ENCODE measurements around the gene ZNF543. TPM values are rescaled to one million over a fixed set of nuclear protein-coding genes. Genes with fewer than 3 reads are reported as not detected.

The ZNF543 gene
- total and polyA plus RNA-seq, 2 of the 13 experiments (the other 11 are each of a cell fraction or from before 2014, with no cell fraction given), result 2.1 to 8.9 TPM

DNA sequence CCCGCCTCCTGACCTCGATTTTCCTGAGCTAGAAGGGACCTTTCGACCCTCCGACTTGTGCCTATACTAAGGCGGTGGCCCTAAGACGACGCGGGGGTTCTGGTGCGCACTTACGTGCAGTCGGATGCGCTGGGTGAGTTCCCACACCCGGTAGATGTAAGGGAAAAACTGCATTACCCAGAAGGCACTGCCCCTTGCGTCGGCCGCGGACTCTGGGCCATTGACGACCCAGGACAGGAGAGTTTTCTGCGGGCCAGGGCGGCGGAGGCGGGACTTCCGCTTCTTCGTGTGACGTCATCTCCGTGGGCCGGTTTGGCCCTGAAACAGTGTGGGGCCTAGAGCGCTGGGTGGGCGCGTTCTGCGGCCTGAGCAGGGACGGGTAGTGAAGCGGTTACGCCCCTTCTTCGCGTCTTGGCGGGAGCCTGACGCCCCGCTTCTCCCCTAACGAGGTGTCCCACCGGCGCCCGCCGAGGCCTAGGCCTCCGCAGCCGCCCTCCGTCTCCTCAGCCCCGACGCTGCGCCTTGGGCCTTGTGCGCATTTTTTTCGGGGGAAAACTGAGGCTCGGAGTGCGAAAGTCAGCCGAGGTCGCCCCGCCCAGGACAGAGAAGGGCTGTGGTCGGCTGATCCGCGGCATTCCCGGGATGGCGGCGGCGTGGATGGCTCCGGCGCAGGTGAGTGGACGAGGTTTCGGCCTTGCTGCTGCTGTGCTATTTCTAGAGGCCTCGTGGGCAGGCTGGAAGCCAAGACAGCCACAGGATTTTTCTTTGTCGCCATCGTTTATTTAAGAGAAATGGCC is 39.9 kb upstream of the ZNF543 start, which contains the start of gene ZNF460 (continued):
- TF ChIP-seq, protein P1, sequence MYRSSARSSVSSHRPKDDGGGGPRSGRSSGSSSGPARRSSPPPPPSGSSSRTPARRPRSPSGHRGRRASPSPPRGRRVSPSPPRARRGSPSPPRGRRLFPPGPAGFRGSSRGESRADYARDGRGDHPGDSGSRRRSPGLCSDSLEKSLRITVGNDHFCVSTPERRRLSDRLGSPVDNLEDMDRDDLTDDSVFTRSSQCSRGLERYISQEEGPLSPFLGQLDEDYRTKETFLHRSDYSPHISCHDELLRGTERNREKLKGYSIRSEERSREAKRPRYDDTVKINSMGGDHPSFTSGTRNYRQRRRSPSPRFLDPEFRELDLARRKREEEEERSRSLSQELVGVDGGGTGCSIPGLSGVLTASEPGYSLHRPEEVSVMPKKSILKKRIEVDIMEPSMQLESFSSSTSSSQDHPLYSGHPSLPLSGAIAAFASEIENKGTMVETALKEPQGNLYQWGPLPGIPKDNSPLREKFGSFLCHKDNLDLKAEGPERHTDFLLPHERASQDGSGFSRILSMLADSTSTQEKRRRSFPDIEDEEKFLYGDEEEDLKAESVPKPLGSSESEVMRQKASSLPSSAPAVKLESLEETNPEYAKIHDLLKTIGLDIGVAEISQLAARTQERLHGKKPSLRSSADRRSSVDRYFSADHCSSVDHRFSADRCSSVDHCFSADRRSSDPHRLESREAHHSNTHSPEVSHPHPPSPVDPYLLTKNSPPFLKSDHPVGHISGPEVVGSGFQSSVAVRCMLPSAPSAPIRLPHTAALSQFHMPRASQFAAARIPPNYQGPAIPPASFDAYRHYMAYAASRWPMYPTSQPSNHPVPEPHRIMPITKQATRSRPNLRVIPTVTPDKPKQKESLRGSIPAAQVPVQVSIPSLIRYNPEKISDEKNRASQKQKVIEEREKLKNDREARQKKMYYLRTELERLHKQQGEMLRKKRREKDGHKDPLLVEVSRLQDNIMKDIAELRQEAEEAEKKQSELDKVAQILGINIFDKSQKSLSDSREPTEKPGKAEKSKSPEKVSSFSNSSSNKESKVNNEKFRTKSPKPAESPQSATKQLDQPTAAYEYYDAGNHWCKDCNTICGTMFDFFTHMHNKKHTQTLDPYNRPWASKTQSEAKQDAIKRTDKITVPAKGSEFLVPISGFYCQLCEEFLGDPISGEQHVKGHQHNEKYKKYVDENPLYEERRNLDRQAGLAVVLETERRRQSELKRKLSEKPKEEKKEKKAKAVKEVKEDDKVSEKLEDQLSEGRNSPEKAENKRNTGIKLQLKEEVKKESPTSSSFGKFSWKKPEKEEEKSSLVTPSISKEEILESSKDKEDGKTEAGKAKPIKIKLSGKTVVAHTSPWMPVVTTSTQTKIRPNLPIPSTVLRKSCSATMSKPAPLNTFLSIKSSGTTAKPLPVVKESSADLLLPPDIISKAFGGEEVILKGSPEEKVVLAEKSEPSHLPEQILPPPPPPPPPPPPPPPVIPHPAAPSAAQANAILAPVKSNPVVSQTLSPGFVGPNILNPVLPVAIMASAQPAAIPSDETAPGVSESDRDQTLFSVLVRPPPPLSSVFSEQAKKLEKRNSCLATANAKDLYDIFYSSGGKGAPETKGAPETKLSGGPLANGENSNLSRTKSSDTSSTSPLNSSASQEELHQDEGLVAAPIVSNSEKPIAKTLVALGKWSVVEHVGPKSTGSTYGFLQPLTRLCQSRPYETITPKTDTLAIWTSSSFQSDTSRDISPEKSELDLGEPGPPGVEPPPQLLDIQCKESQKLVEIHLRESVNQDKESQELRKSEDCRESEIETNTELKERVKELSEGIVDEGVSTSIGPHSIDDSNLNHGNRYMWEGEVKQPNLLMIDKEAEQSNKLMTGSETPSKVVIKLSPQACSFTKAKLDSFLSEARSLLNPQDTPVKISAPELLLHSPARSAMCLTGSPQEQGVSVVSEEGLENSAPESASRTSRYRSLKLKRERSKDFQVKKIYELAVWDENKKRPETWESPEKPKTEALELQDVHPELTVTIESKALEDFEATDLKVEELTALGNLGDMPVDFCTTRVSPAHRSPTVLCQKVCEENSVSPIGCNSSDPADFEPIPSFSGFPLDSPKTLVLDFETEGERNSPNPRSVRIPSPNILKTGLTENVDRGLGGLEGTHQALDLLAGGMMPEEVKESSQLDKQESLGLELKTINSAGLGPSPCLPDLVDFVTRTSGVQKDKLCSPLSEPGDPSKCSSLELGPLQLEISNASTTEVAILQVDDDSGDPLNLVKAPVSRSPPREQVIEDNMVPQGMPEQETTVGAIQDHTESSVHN (CRISPR knock-in tag; IDR thresholded peaks at IDR 0.05), result peak; percentile 48; the same call in 1 of the 2 replicates
- TF ChIP-seq ZNF737 (CRISPR knock-in tag; IDR thresholded peaks at IDR 0.05; ENCODE audit: borderline replicate concordance) (no peak), TEAD3 (CRISPR knock-in tag; optimal IDR thresholded peaks at IDR 0.05; ENCODE audit: borderline replicate concordance) (peak; percentile 70), EP300 (IDR thresholded peaks at IDR 0.05; ENCODE audit: low read depth in 2 of 2, low read length in 2 of 2) (0 out of 4 replicates have a peak, but pooled peaks of 1 of the 2 experiments have one; percentile 19), EP300 (CRISPR knock-in tag; IDR thresholded peaks at IDR 0.05; ENCODE audit: borderline replicate concordance) (no peak), FIP1L1 (IDR thresholded peaks at IDR 0.05; ENCODE audit: borderline replicate concordance, insufficient read depth, low read depth, low read length) (no peak), ARNT2 (CRISPR knock-in tag; IDR thresholded peaks at IDR 0.05; ENCODE audit: low read depth) (no peak), SUZ12 (IDR thresholded peaks at IDR 0.05; ENCODE audit: low read depth, low read length) (peak; percentile 68), CEBPZ (IDR thresholded peaks at IDR 0.05; ENCODE audit: low read length) (no peak), ZNF329 (CRISPR knock-in tag; IDR thresholded peaks at IDR 0.05; ENCODE audit: low read depth) (no peak), THRA (CRISPR knock-in tag; IDR thresholded peaks at IDR 0.05; ENCODE audit: borderline replicate concordance) (no peak; the same call in 1 of the 2 replicates), ATF2 (CRISPR knock-in tag; IDR thresholded peaks at IDR 0.05) (peak; percentile 90), ZNF282 (IDR thresholded peaks at IDR 0.05; ENCODE audit: partially characterized antibody) (no peak)
